Erythroblast (primary cell): ENCODE results near the gene SEMA6C.

ENCODE experiments used
- GATA1 ChIP-seq: IDR thresholded peaks from 2 replicates; pipeline ENCODE4 v1.6.1; 2011; ENCODE audit warnings: low read depth, mild to moderate bottlenecking, control low read depth, low read length, moderate library complexity
- POLR2A ChIP-seq: IDR thresholded peaks from 2 replicates; pipeline ENCODE4 v1.6.1; 2011; ENCODE audit warnings: mild to moderate bottlenecking, low read length

GRCh38 chr1:151164732-151165280, 18.4 kb upstream of the SEMA6C start:
- no peak for TF ChIP-seq POLR2A
- no peak for TF ChIP-seq GATA1
